ENCODE data around the gene PDGFD. TPM values are rescaled to one million over a fixed set of nuclear protein-coding genes. Genes with fewer than 3 reads are reported as not detected.

Gene PDGFD
- total RNA-seq, 1 donor, result 6.9 TPM

DNA sequence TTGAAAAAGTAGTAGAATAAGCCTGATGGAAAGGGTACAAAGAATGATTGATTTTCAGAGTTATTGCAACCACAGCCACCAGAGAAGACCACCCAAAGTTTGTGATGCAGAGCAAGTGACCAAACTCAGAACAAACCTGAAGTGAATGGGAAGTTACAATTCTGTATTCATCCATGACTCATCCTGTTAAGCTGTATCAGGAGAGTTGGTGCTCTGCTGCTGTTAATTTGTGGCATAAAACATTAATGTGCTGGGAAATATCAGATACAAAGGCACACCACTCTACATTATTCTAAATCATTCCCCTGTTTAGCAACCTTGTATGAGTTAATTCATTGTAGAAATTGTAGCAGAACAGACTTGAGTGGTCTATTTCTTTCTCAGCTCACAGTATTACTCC, 19.6 kb upstream of the PDGFD start:
- no peak for DNase-seq (ENCODE audit: low read depth)

DNA sequence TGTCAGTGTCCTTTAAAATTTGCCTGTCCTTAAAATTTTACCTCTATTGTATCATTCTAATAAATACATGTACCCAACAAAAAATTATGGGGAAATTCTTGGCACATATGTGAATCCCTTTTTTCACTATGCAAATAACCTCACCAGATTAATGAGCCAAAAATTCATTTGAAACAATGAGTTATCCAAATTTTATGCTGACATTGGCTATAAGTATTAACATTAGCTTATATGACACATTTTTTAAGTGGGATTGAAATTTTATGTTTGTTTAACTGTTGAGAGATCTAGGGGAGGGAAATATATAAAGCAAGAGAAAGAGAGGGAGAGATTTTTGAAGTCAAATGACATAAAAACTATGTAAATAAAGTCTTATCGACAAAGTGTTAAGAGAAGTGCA, 11.8 kb upstream of the PDGFD start:
- no peak overlapping the region for H3K4me3 ChIP-seq (ENCODE audit: low read depth, low read length)
- TF ChIP-seq, protein P1, sequence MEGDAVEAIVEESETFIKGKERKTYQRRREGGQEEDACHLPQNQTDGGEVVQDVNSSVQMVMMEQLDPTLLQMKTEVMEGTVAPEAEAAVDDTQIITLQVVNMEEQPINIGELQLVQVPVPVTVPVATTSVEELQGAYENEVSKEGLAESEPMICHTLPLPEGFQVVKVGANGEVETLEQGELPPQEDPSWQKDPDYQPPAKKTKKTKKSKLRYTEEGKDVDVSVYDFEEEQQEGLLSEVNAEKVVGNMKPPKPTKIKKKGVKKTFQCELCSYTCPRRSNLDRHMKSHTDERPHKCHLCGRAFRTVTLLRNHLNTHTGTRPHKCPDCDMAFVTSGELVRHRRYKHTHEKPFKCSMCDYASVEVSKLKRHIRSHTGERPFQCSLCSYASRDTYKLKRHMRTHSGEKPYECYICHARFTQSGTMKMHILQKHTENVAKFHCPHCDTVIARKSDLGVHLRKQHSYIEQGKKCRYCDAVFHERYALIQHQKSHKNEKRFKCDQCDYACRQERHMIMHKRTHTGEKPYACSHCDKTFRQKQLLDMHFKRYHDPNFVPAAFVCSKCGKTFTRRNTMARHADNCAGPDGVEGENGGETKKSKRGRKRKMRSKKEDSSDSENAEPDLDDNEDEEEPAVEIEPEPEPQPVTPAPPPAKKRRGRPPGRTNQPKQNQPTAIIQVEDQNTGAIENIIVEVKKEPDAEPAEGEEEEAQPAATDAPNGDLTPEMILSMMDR (IDR thresholded peaks at IDR 0.05; ENCODE audit: insufficient read depth, low read depth, low read length), result no peak
- DNase-seq (ENCODE audit: low read depth), result no peak

More for the DNA sequence above, 19.6 kb upstream of the PDGFD start:
- H3K4me3 ChIP-seq (ENCODE audit: low read depth, low read length), result no peak overlapping the region
- TF ChIP-seq, protein P1 (IDR thresholded peaks at IDR 0.05; ENCODE audit: insufficient read depth, low read depth, low read length), result no peak

DNA sequence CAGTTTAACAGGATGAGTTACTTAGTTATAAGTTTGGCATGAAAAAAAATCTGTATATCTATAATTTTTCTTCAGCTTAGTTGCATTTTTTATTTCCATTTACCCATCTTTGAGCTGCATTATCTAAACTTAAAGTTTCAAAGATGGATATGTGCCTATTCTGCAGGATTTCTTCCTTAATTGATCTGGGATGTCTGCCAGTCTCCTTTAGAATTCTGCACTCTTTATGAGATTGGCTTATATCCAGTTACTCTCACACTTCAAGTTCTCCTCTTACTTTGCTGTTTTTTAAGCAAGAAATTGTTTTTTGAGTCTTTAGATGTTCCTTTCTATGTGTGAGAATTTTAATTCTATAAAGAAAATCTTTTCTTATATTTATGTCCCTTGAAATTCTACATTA, 5.1 kb upstream of the PDGFD start:
- H3K4me3 ChIP-seq (ENCODE audit: low read depth, low read length), result no peak overlapping the region
- DNase-seq (ENCODE audit: low read depth), result no peak
- TF ChIP-seq, protein P1 (IDR thresholded peaks at IDR 0.05; ENCODE audit: insufficient read depth, low read depth, low read length), result no peak

DNA sequence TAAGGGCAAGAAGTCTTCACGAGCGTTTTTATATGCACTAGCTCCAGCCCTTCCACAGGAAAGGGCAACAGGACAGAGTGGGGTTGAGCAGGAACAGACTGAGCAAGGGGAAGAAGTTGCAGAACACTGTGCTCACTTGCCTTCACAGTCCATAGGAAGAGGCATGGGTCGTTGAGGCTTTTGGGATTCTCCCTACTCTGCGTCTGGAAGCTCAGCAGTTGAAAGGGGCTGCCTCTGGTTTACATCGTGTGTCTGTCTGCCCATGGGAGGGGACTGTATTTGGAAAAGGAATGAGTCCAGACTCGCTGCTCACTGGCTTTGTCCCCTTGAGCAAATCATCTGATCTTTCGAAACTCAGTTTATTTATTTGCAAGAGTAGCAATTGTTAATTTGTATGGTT, 1.1 kb upstream of the PDGFD start:
- no peak for DNase-seq (ENCODE audit: low read depth)
- TF ChIP-seq, protein P1 (IDR thresholded peaks at IDR 0.05; ENCODE audit: insufficient read depth, low read depth, low read length), result no peak
- H3K4me3 ChIP-seq (ENCODE audit: low read depth, low read length), result no peak overlapping the region

DNA sequence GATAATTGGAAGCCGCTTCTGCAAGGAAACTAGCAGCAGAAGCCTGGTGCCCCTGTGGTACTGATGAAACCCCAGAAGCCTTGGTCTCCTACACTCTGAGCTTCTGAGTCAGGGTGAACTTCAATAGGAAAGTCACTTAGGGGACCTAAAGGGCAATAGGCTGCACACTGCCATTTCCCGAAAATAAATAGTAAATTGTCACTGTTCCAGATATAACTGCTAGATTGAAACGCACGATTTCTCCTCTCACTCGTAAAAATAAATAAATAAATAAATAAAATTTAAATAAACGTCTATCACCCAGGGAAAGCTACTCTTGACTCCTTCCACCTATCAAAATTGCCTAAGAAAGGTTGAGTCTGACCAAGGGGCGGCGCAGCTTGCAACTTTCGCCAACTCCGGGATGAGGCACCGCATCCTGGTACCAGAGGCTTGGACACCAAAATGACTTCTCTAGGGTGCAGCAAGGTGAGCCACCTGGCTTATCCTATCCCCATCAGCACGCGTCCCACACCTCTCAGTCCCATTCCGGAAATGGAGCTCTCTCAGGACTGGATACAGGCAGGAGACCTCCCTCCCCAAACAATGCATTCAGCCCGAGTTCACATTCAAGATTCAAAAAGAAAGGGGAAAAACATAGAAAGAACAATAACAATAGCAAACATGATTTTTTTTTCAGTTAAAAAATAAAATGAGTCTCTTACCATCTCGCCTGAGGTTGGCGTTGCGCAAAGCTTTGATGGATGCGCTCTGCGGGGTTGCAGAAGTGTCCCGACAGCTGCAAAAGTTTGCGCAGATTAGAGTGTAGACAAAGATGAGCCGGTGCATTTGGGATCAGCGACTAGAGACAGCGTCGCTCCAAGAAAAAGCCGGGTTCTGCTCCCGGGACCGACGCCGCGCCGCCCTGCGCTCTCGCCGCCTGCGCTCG, 583 bp downstream of the PDGFD start:
- TF ChIP-seq, protein P1 (IDR thresholded peaks at IDR 0.05; ENCODE audit: insufficient read depth, low read depth, low read length), result no peak
- no peak for DNase-seq (ENCODE audit: low read depth)
- H3K4me3 ChIP-seq (ENCODE audit: low read depth, low read length), result peak overlapping the region; percentile 60

DNA sequence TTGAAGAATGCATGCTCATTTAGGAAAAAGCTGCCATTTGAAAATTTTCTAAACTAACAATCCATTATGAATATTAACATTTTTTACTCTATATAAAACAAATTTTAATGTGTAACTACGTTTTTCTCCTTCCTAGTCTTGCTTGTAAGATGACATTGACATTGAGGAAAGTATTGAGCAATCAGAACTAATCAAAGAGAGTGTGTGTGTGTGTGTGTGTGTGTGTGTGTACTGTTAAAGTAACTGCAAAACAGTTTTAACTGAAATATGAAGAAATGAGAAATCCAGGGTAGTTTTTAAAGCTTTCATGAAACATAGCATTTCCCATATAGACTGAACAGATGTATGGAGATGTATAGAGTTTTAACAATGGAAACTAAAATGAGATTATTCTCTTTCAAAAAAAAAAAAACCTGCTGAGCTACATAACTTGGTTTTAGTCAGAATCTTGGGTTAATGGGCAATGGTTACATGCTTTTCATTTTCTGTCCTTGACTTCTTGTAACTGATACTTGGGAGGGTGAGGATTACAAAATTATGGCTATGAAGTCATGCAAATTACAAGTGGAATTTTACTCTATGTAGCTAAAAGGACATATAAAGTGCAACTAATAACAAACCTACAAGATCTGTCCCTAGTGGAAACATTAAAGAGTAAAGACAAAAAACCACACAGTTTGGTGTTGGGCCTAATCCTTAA, 2.0 kb downstream of the PDGFD start:
- TF ChIP-seq, protein P1 (IDR thresholded peaks at IDR 0.05; ENCODE audit: insufficient read depth, low read depth, low read length), result no peak
- no peak overlapping the region for H3K4me3 ChIP-seq (ENCODE audit: low read depth, low read length)
- no peak for DNase-seq (ENCODE audit: low read depth)
